Epithelial cell of esophagus (primary cell): ENCODE data around the gene VAMP5.

ENCODE experiments used
- DNase-seq: peaks from one replicate; pipeline ENCODE4 v3.0.0; 2010; ENCODE audit warnings: low read depth
- H3K4me3 ChIP-seq: 2 replicates; pipeline ENCODE4 v1.5.1; 2011; ENCODE audit warnings: mild to moderate bottlenecking, low read length, control low read depth
- TF ChIP-seq, protein P1 (sequence below): IDR thresholded peaks from 2 replicates; pipeline ENCODE4 v1.5.1; 2011; ENCODE audit warnings: low read depth, mild to moderate bottlenecking, low read length, control low read depth, inconsistent platforms; ENCODE audit not compliant: insufficient read depth; ENCODE audit errors: missing control alignments

VAMP5 gene

DNA sequence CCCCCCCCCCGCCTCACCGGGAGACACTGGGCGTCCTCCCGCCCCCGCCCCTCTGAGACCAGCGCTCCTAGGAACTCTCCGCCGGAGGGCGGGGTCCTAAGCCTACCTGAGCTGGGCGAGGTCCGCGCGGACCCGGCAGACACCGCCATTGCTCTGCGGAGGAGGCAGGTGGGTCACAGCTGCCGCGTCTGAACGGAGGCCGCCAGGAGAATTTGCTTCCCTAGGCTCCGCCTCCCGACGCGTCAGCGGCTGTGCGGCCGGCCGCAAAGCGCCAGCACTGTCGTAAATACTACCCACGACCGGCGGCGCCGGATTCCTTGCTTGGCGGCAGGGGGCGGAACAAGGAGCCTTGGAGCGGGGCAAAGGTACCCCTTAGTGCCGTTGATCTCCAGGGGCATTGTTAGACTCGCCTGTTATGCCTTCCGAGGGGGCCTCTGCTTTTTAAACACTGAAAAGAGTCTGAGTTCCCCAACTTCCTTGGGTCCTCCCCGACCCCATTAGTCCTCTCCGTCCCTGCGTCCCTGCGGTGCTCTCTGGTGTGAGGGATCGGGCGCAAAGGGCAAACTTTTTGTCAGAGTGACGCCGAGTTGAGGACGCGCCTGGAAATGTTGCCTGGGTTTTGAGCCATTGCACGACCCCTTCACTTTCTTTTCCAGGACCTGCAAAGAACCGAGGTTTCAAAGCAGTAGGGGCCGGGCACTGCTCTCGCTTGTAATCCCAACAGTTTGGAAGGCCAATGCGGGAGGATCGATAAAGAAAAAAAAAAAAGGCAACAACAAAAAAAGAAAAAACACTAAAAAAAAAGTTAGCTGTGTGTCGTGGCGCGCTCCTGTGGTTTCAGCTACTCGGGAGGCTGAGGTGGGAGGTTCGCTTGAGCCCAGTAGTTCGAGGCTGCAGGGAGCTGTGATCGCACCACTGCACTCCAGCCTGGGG is 22.7 kb upstream of the VAMP5 start, which contains the start of gene GGCX:
Gene GGCX, minus strand, starts transcription at position 214 of the 933 bp plus-strand sequence. Its CDS starts 65 bp downstream, at position 149.
- H3K4me3 ChIP-seq: peak within 1 kb of the TSS; percentile 98
- TF ChIP-seq, protein P1, sequence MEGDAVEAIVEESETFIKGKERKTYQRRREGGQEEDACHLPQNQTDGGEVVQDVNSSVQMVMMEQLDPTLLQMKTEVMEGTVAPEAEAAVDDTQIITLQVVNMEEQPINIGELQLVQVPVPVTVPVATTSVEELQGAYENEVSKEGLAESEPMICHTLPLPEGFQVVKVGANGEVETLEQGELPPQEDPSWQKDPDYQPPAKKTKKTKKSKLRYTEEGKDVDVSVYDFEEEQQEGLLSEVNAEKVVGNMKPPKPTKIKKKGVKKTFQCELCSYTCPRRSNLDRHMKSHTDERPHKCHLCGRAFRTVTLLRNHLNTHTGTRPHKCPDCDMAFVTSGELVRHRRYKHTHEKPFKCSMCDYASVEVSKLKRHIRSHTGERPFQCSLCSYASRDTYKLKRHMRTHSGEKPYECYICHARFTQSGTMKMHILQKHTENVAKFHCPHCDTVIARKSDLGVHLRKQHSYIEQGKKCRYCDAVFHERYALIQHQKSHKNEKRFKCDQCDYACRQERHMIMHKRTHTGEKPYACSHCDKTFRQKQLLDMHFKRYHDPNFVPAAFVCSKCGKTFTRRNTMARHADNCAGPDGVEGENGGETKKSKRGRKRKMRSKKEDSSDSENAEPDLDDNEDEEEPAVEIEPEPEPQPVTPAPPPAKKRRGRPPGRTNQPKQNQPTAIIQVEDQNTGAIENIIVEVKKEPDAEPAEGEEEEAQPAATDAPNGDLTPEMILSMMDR: peak; percentile 33
- peak; percentile 96 for DNase-seq

DNA sequence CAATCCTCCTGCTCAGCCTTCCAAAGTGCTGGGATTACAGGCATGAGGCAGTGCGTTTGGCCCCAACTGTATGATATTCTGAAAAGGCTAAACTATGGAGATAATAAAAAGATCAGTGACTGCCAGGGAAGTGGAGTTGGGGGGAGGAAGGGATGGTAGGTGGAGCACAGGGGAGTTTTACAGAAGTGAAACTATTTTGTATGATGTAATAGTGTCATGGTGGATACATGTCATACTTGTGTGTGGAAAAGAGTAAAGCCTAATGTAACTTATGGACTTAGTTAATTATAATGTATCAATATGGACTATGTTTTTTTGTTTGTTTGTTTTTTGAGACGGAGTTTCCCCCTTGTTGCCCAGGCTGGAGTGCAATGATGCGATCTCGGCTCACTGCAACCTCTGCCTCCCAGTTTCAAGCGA is 20.1 kb upstream of the VAMP5 start:
- DNase-seq: no peak
- H3K4me3 ChIP-seq: no peak overlapping the region
- TF ChIP-seq, protein P1: no peak

DNA sequence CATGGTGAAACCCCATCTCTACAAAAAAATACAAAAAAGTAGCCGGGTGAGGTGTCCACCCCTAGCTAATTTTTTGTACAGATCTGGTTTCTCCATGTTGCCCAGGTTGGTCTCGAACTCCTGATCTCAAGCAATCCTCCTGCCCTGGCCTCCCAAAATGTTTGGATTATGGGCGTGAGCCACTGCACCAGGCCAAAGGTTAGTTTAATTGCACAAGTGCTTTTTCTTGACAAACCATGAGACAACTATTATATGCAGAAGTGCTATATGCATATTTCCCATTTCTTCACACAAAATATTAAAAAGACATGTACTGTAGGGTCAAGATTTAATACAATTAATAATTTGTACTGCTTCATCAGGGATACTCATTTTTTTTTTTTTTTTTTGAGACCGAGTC is 18.0 kb upstream of the VAMP5 start:
- TF ChIP-seq, protein P1: no peak
- no peak overlapping the region for H3K4me3 ChIP-seq
- DNase-seq: no peak

DNA sequence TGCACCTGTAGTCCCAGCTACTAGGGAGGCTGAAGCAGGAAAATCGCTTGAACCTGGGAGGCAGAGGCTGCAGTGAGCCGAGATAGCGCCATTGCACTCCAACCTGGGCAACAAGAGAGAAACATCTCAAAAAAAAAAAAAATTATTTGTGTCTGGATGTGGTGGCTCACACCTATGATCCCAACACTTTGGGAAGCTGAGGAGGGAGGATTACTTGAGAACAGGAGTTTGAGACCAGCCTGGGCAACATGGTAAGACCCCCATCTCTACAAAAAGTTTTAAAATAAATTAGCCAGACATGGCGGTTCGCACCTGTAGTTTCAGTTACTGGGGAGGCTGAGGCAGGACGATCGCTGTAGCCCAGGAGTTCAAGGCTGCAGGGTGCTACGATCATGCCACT is 8.5 kb upstream of the VAMP5 start:
- no peak for DNase-seq
- H3K4me3 ChIP-seq: no peak overlapping the region
- TF ChIP-seq, protein P1: no peak

DNA sequence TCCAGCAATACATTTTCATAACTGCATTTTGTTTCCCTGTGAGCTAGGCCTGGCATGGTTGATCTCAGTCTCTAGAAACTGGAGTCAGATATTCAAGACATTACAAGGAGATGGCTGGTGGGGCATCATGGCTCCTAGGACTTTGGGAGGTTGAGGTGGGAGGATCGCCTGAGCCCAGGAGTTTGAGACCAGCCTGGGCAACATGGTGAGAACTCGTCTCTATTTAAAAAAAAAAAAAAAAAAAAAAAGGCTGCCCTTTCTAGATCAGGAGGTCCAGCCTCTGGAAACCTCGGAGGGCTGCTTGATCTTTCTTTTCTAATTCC is 7.2 kb upstream of the VAMP5 start:
- DNase-seq: no peak
- TF ChIP-seq, protein P1: no peak
- H3K4me3 ChIP-seq: no peak overlapping the region

DNA sequence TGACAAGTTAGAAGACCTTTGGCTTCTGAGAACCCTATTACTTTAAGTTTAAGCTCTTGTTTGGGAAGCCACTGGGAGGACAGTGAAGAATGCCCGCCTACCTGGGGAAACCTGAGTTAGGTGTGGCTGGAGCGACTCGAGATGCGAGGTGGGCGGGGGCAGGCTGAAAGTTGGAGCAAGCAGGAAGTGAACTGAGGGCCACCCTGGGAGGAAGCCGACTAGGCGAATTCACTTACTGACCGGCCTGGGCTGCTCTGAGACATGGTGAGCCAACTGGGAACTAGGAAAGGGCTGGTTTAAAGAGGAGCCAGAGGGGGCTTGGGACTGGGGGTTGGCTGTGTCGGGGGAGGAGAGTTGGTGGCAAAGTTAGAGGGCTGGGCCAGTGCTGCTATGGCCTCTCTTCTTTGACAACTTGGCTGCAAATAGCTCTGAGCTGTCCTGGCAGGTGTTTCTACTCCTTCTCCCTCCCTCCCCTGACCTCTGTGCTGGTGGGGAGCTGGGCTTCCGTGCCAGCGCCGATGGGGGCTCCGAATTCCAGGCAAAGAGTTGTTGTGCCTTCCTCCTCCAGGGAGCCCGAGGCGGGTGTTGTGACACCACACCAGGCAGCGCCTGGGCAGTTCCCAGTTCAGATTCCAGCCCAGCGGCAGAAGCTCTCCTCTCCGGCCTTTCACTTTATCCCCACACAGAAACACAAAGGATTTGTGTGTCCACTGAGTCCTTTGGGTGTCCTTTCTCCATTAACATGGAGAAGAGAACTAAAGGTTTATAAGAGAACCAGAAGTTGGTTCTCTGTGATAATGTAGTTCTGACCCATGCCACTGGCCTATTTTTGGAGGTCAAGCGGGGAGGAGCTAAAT is 6.6 kb upstream of the VAMP5 start, which contains the start of gene VAMP8:
Gene VAMP8, plus strand, starts transcription at position 201 of the 857 bp plus-strand sequence. Its CDS starts 61 bp downstream, at position 262.
- H3K4me3 ChIP-seq: peak within 1 kb of the TSS; percentile 87
- TF ChIP-seq, protein P1: no peak
- peak; percentile 91 for DNase-seq
